A673 (cell line): ENCODE data around the gene INPP4B.

Experiments used
- CTCF ChIP-seq: fragments of 300-800, 200-600 bp; sonication (generic); conservative IDR thresholded peaks from 2 replicates; pipeline ENCODE4 v1.5.1; 2017; ENCODE audit warnings: low read depth, mild to moderate bottlenecking, antibody characterized with exemption, low read length, moderate library complexity, mixed read lengths
- EZH2 ChIP-seq: fragments of 200-600 bp; sonication (generic); IDR thresholded peaks from 2 replicates; pipeline ENCODE4 v1.6.1; 2017; ENCODE audit warnings: borderline replicate concordance, low read depth, mild to moderate bottlenecking, mixed read lengths, antibody characterized with exemption, low read length; ENCODE audit not compliant: poor library complexity, severe bottlenecking

DNA sequence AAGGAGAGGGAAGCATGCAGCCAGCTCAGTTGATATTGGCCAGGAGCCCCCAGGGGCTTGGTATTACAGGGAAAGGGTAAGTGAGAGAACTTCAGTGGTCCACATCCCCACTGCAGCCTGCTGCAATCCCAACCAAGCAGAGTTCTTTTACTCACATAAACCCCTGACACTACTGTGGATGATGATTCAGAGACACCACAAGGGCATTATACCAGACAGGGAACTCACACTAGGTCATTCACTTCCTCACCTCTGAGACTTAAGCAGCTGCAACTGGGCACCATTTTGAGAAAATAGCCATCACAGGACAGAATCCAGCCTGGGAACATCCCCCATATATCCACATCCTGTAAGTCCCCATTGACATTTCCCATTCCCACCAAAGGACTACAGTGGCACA, 248.0 kb downstream of the INPP4B start:
- no peak for TF ChIP-seq CTCF
- no peak for TF ChIP-seq EZH2
